ENCODE results near the gene ELFN1. TPM values are rescaled to one million over a fixed set of nuclear protein-coding genes. Genes with fewer than 3 reads are reported as not detected.

Gene ELFN1
- total RNA-seq, 1 donor from 2014 or later: not detected

DNA sequence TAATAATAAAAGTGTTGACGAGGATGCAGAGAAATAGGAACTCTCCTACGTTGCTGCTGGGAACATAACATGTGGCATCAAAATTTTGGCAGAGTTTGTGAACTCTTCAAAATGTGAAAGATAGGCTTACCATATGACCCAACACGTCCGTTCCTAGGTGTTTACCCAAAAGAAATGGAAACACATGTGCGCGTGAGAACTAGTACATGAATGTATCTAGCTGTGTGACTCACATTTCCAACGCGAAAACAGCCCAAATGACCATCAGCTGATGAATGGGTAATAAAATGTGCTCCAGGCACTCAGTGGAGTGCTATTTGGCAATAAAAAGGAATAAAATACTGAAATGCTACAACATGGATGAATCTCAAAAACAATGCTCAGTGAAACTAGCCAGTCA lies 10.4 kb upstream of the ELFN1 start:
- Mint-ChIP-seq H3K27me3 (peaks cover 48% of the 10 kb centered on the region), H3K4me1 (no peaks in the 10 kb centered on the region), H3K9me3 (no peaks in the 10 kb centered on the region), H3K36me3 (ENCODE audit: low read depth) (no peaks in the 10 kb centered on the region), H3K4me3 (no peak overlapping the region), H3K27ac (no peak overlapping the region)
- DNase-seq (no peak), ATAC-seq (ENCODE audit: low read depth) (no peak)
- ChIA-PET CTCF (no interaction called here), POLR2A (no interaction called here)
- TF ChIP-seq, protein P1, sequence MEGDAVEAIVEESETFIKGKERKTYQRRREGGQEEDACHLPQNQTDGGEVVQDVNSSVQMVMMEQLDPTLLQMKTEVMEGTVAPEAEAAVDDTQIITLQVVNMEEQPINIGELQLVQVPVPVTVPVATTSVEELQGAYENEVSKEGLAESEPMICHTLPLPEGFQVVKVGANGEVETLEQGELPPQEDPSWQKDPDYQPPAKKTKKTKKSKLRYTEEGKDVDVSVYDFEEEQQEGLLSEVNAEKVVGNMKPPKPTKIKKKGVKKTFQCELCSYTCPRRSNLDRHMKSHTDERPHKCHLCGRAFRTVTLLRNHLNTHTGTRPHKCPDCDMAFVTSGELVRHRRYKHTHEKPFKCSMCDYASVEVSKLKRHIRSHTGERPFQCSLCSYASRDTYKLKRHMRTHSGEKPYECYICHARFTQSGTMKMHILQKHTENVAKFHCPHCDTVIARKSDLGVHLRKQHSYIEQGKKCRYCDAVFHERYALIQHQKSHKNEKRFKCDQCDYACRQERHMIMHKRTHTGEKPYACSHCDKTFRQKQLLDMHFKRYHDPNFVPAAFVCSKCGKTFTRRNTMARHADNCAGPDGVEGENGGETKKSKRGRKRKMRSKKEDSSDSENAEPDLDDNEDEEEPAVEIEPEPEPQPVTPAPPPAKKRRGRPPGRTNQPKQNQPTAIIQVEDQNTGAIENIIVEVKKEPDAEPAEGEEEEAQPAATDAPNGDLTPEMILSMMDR (IDR thresholded peaks at IDR 0.05): no peak
- intact Hi-C loops (cut with micrococcal nuclease): loop anchor here (5.0 to 10.0 kb wide), 2 partner anchors 285 to 443 kb away; no protein-coding TSS in a partner anchor

DNA sequence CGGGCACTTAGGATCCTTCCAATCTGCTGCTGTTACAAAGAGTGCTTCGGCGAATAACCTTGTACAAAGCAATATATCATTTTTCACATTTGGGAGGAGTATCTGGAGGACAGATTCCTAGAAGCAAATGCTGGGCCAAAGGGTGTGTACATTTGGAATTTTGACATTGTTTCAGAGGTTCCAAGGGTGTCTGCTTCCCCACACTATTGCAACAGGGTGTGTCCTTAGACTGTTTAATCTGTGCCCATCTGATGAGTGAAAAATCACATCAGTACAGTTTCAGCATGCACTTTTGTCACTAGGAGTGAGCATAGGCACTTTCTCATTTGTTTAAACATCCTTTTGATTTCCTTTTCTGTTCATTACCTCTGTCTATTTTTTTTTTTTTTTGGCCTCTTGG lies 8.6 kb upstream of the ELFN1 start:
- TF ChIP-seq, protein P1 (IDR thresholded peaks at IDR 0.05): no peak
- no peaks in the 10 kb centered on the region for H3K4me1 Mint-ChIP-seq
- ChIA-PET CTCF (no interaction called here), POLR2A (no interaction called here)
- no peaks in the 10 kb centered on the region for H3K36me3 Mint-ChIP-seq (ENCODE audit: low read depth)
- no peaks in the 10 kb centered on the region for H3K9me3 Mint-ChIP-seq
- DNase-seq (no peak), ATAC-seq (ENCODE audit: low read depth) (no peak)
- H3K4me3 Mint-ChIP-seq: no peak overlapping the region
- peaks cover 41% of the 10 kb centered on the region for H3K27me3 Mint-ChIP-seq
- intact Hi-C loops (cut with micrococcal nuclease): loop anchor here (5.0 to 10.0 kb wide), 2 partner anchors 283 to 441 kb away; no protein-coding TSS in a partner anchor
- H3K27ac Mint-ChIP-seq: no peak overlapping the region

DNA sequence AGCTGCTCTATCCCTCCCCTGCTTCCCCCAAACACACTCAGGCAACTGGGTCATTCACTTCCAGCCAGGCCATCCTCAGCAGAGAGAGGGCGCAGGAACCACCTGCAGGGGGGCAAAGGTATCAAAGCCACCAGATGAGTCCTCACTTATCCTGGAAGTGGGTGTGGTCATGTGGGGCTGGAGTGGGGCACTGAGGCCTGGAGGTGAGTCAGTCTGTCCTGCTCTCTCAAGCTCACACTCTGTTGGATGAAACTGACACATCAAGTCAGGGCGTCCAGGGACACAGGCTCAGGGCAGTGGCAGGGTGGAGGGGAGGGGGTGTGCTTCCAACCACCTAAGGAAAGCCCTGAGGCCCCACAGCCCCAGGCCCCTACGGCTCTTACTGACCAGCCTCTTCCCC lies 8.0 kb upstream of the ELFN1 start:
- H3K4me1 Mint-ChIP-seq: peaks cover 2% of the 10 kb centered on the region
- H3K27me3 Mint-ChIP-seq: peaks cover 36% of the 10 kb centered on the region
- H3K9me3 Mint-ChIP-seq: no peaks in the 10 kb centered on the region
- ATAC-seq (ENCODE audit: low read depth) (no peak), DNase-seq (no peak)
- intact Hi-C loops (cut with micrococcal nuclease): loop anchor here (5.0 to 10.0 kb wide), 2 partner anchors 283 to 440 kb away; no protein-coding TSS in a partner anchor
- H3K4me3 Mint-ChIP-seq: no peak overlapping the region
- H3K36me3 Mint-ChIP-seq (ENCODE audit: low read depth): no peaks in the 10 kb centered on the region
- CTCF ChIA-PET: no interaction called here
- POLR2A ChIA-PET: no interaction called here
- TF ChIP-seq, protein P1 (IDR thresholded peaks at IDR 0.05): no peak
- no peak overlapping the region for H3K27ac Mint-ChIP-seq

DNA sequence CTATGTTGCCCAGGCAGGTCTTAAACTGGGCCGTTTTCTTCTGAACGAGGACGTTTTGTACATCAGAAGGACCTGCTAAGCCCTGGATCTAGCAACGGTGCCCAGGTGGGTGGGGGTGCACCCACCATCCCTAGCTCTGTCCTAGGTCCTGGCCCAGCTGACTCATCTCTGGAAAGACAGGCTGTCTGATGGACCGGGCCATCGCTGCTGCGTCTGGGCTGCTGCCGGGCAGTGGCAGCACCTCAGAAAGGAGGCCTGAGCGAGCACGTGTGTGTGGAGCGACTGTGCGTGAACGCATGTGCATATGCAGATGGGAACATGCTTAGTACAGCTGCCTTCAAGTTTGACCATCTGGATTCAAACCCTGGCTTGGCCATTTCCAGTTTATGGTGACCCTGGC lies 7.3 kb upstream of the ELFN1 start:
- no peaks in the 10 kb centered on the region for H3K9me3 Mint-ChIP-seq
- H3K27ac Mint-ChIP-seq: no peak overlapping the region
- H3K4me3 Mint-ChIP-seq: no peak overlapping the region
- H3K36me3 Mint-ChIP-seq (ENCODE audit: low read depth): no peaks in the 10 kb centered on the region
- TF ChIP-seq, protein P1 (IDR thresholded peaks at IDR 0.05): no peak
- H3K27me3 Mint-ChIP-seq: peaks cover 32% of the 10 kb centered on the region
- CTCF ChIA-PET: no interaction called here
- H3K4me1 Mint-ChIP-seq: peaks cover 3% of the 10 kb centered on the region
- ATAC-seq (ENCODE audit: low read depth) (no peak), DNase-seq (no peak)
- POLR2A ChIA-PET: no interaction called here
- intact Hi-C loops (cut with micrococcal nuclease): loop anchor here (5.0 to 10.0 kb wide), 2 partner anchors 282 to 440 kb away; no protein-coding TSS in a partner anchor

DNA sequence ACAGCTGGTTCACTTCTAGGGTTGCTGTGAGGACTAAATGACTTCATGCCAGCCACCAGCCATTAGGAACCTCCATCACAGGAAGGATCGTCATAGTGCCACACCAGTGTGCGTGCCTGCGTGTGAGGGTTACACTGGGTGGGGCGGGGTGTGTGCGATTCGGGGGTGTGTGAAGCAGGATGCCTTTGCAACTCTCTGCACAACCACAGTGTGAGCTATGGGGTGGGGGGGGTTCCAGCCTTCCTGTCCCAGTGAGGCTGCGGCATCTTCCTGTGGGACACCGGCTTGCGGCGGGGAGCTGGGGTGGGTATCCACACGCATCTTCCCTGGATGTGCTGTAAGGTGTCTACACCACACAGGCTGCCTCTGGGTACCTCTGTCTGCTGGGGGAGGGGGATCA lies 6.9 kb upstream of the ELFN1 start:
- ATAC-seq (ENCODE audit: low read depth) (no peak), DNase-seq (no peak)
- H3K27ac Mint-ChIP-seq: no peak overlapping the region
- H3K4me3 Mint-ChIP-seq: no peak overlapping the region
- peaks cover 35% of the 10 kb centered on the region for H3K27me3 Mint-ChIP-seq
- intact Hi-C loops (cut with micrococcal nuclease): loop anchor here (5.0 to 10.0 kb wide), 2 partner anchors 282 to 439 kb away; no protein-coding TSS in a partner anchor
- no peaks in the 10 kb centered on the region for H3K9me3 Mint-ChIP-seq
- TF ChIP-seq, protein P1 (IDR thresholded peaks at IDR 0.05): no peak
- peaks cover 5% of the 10 kb centered on the region for H3K4me1 Mint-ChIP-seq
- no peaks in the 10 kb centered on the region for H3K36me3 Mint-ChIP-seq (ENCODE audit: low read depth)
- ChIA-PET CTCF (interaction anchor here (1.2 to 1.7 kb wide), 3 partner anchors 434 to 546 kb away, joined by 3 to 8 read pairs (median 3); no protein-coding TSS in a partner anchor), POLR2A (no interaction called here)

Data from activated B cell treated with CpG ODN at 0.5 μM for 24 hours (primary cell).